ENCODE data around the gene CDC14A. TPM values are rescaled to one million over a fixed set of nuclear protein-coding genes. Genes with fewer than 3 reads are reported as not detected.

Gene CDC14A
- total and polyA plus RNA-seq, 4 donors, result 6.1 to 18.9 (median 10.1) TPM

- H3K4me3 ChIP-seq (ENCODE audit: low read depth, low read length), result no peak overlapping the region
- H3K27me3 ChIP-seq (ENCODE audit: control insufficient read depth, insufficient read depth, low read length), result no peaks in the 10 kb centered on the region
- H3K4me1 ChIP-seq (ENCODE audit: control insufficient read depth, insufficient read depth, low read length), result no peaks in the 10 kb centered on the region
- 91% methylated on average over 3 of the region's 4 CpGs for WGBS (ENCODE audit: insufficient coverage)
- no peak for DNase-seq (ENCODE audit: low read depth in 4 of 6, low spot score in 6 of 6)
- no peaks in the 10 kb centered on the region for H3K36me3 ChIP-seq (ENCODE audit: control insufficient read depth, insufficient read depth, low read length)
- H3K9me3 ChIP-seq (ENCODE audit: control insufficient read depth, insufficient read depth, low read length), result no peaks in the 10 kb centered on the region
- no peak overlapping the region for H3K27ac ChIP-seq (ENCODE audit: low read depth, low read length)
Observed at GRCh38 chr1:100411019-100411418, 58.7 kb downstream of the CDC14A start.

- Histone ChIP-seq H3K27me3 (ENCODE audit: control insufficient read depth, insufficient read depth, low read length) (no peaks in the 10 kb centered on the region), H3K27ac (ENCODE audit: low read depth, low read length) (no peak overlapping the region), H3K4me1 (ENCODE audit: control insufficient read depth, insufficient read depth, low read length) (no peaks in the 10 kb centered on the region), H3K4me3 (ENCODE audit: low read depth, low read length) (no peak overlapping the region), H3K9me3 (ENCODE audit: control insufficient read depth, insufficient read depth, low read length) (no peaks in the 10 kb centered on the region), H3K36me3 (ENCODE audit: control insufficient read depth, insufficient read depth, low read length) (no peaks in the 10 kb centered on the region)
- no peak for DNase-seq (ENCODE audit: low read depth in 4 of 6, low spot score in 6 of 6)
Observed at GRCh38 chr1:100411574-100411973, 59.3 kb downstream of the CDC14A start.

- no peak overlapping the region for H3K4me3 ChIP-seq (ENCODE audit: low read depth, low read length)
- no peak for DNase-seq (ENCODE audit: low read depth in 4 of 6, low spot score in 6 of 6)
- H3K36me3 ChIP-seq (ENCODE audit: control insufficient read depth, insufficient read depth, low read length), result no peaks in the 10 kb centered on the region
- no peaks in the 10 kb centered on the region for H3K9me3 ChIP-seq (ENCODE audit: control insufficient read depth, insufficient read depth, low read length)
- no peak overlapping the region for H3K27ac ChIP-seq (ENCODE audit: low read depth, low read length)
- no CpG with 5 or more reads among the region's 2 CpGs for WGBS (ENCODE audit: insufficient coverage)
- H3K4me1 ChIP-seq (ENCODE audit: control insufficient read depth, insufficient read depth, low read length), result no peaks in the 10 kb centered on the region
- no peaks in the 10 kb centered on the region for H3K27me3 ChIP-seq (ENCODE audit: control insufficient read depth, insufficient read depth, low read length)
Observed at GRCh38 chr1:100413035-100413434, 60.7 kb downstream of the CDC14A start.

- no peaks in the 10 kb centered on the region for H3K36me3 ChIP-seq (ENCODE audit: control insufficient read depth, insufficient read depth, low read length)
- no peaks in the 10 kb centered on the region for H3K4me1 ChIP-seq (ENCODE audit: control insufficient read depth, insufficient read depth, low read length)
- DNase-seq (ENCODE audit: low read depth in 4 of 6, low spot score in 6 of 6), result peak in 1 of 6 donors; percentile 84
- no peaks in the 10 kb centered on the region for H3K9me3 ChIP-seq (ENCODE audit: control insufficient read depth, insufficient read depth, low read length)
- 100% methylated on average over 1 of the region's 5 CpGs for WGBS (ENCODE audit: insufficient coverage)
- no peak overlapping the region for H3K27ac ChIP-seq (ENCODE audit: low read depth, low read length)
- H3K4me3 ChIP-seq (ENCODE audit: low read depth, low read length), result no peak overlapping the region
- H3K27me3 ChIP-seq (ENCODE audit: control insufficient read depth, insufficient read depth, low read length), result no peaks in the 10 kb centered on the region
Observed at GRCh38 chr1:100414693-100415497, 62.6 kb downstream of the CDC14A start.

GRCh38 chr1:100415498-100415778 lies 63.1 kb downstream of the CDC14A start:
- Histone ChIP-seq H3K36me3 (ENCODE audit: control insufficient read depth, insufficient read depth, low read length) (no peaks in the 10 kb centered on the region), H3K4me3 (ENCODE audit: low read depth, low read length) (no peak overlapping the region), H3K27ac (ENCODE audit: low read depth, low read length) (no peak overlapping the region), H3K27me3 (ENCODE audit: control insufficient read depth, insufficient read depth, low read length) (no peaks in the 10 kb centered on the region), H3K9me3 (ENCODE audit: control insufficient read depth, insufficient read depth, low read length) (no peaks in the 10 kb centered on the region), H3K4me1 (ENCODE audit: control insufficient read depth, insufficient read depth, low read length) (no peaks in the 10 kb centered on the region)
- no peak for DNase-seq (ENCODE audit: low read depth in 4 of 6, low spot score in 6 of 6)

GRCh38 chr1:100419072-100419471 lies 66.8 kb downstream of the CDC14A start:
- Histone ChIP-seq H3K4me1 (ENCODE audit: control insufficient read depth, insufficient read depth, low read length) (no peaks in the 10 kb centered on the region), H3K27me3 (ENCODE audit: control insufficient read depth, insufficient read depth, low read length) (no peaks in the 10 kb centered on the region), H3K36me3 (ENCODE audit: control insufficient read depth, insufficient read depth, low read length) (no peaks in the 10 kb centered on the region), H3K4me3 (ENCODE audit: low read depth, low read length) (no peak overlapping the region), H3K9me3 (ENCODE audit: control insufficient read depth, insufficient read depth, low read length) (no peaks in the 10 kb centered on the region), H3K27ac (ENCODE audit: low read depth, low read length) (no peak overlapping the region)
- 83% methylated on average over 1 of the region's 2 CpGs for WGBS (ENCODE audit: insufficient coverage)
- DNase-seq (ENCODE audit: low read depth in 4 of 6, low spot score in 6 of 6), result no peak

GRCh38 chr1:100422065-100422464 lies 69.8 kb downstream of the CDC14A start:
- no peaks in the 10 kb centered on the region for H3K36me3 ChIP-seq (ENCODE audit: control insufficient read depth, insufficient read depth, low read length)
- H3K4me3 ChIP-seq (ENCODE audit: low read depth, low read length), result no peak overlapping the region
- DNase-seq (ENCODE audit: low read depth in 4 of 6, low spot score in 6 of 6), result peak in 1 of 6 donors; percentile 74
- no CpG with 5 or more reads among the region's 2 CpGs for WGBS (ENCODE audit: insufficient coverage)
- H3K27ac ChIP-seq (ENCODE audit: low read depth, low read length), result no peak overlapping the region
- no peaks in the 10 kb centered on the region for H3K27me3 ChIP-seq (ENCODE audit: control insufficient read depth, insufficient read depth, low read length)
- H3K9me3 ChIP-seq (ENCODE audit: control insufficient read depth, insufficient read depth, low read length), result no peaks in the 10 kb centered on the region
- H3K4me1 ChIP-seq (ENCODE audit: control insufficient read depth, insufficient read depth, low read length), result no peaks in the 10 kb centered on the region

- no peaks in the 10 kb centered on the region for H3K36me3 ChIP-seq (ENCODE audit: control insufficient read depth, insufficient read depth, low read length)
- H3K4me1 ChIP-seq (ENCODE audit: control insufficient read depth, insufficient read depth, low read length), result no peaks in the 10 kb centered on the region
- no peak overlapping the region for H3K27ac ChIP-seq (ENCODE audit: low read depth, low read length)
- 64% methylated on average over 4 of the region's 6 CpGs for WGBS (ENCODE audit: insufficient coverage)
- H3K9me3 ChIP-seq (ENCODE audit: control insufficient read depth, insufficient read depth, low read length), result no peaks in the 10 kb centered on the region
- H3K27me3 ChIP-seq (ENCODE audit: control insufficient read depth, insufficient read depth, low read length), result no peaks in the 10 kb centered on the region
- no peak overlapping the region for H3K4me3 ChIP-seq (ENCODE audit: low read depth, low read length)
- DNase-seq (ENCODE audit: low read depth in 4 of 6, low spot score in 6 of 6), result no peak
Observed at GRCh38 chr1:100423832-100424337, 71.6 kb downstream of the CDC14A start.

- no peaks in the 10 kb centered on the region for H3K36me3 ChIP-seq (ENCODE audit: control insufficient read depth, insufficient read depth, low read length)
- H3K4me1 ChIP-seq (ENCODE audit: control insufficient read depth, insufficient read depth, low read length), result no peaks in the 10 kb centered on the region
- H3K9me3 ChIP-seq (ENCODE audit: control insufficient read depth, insufficient read depth, low read length), result no peaks in the 10 kb centered on the region
- H3K4me3 ChIP-seq (ENCODE audit: low read depth, low read length), result no peak overlapping the region
- DNase-seq (ENCODE audit: low read depth in 4 of 6, low spot score in 6 of 6), result no peak
- no peaks in the 10 kb centered on the region for H3K27me3 ChIP-seq (ENCODE audit: control insufficient read depth, insufficient read depth, low read length)
- no peak overlapping the region for H3K27ac ChIP-seq (ENCODE audit: low read depth, low read length)
Observed at GRCh38 chr1:100428160-100428559, 75.9 kb downstream of the CDC14A start.

- H3K9me3 ChIP-seq (ENCODE audit: control insufficient read depth, insufficient read depth, low read length), result no peaks in the 10 kb centered on the region
- H3K36me3 ChIP-seq (ENCODE audit: control insufficient read depth, insufficient read depth, low read length), result no peaks in the 10 kb centered on the region
- no peak overlapping the region for H3K27ac ChIP-seq (ENCODE audit: low read depth, low read length)
- H3K27me3 ChIP-seq (ENCODE audit: control insufficient read depth, insufficient read depth, low read length), result no peaks in the 10 kb centered on the region
- H3K4me1 ChIP-seq (ENCODE audit: control insufficient read depth, insufficient read depth, low read length), result no peaks in the 10 kb centered on the region
- WGBS (ENCODE audit: insufficient coverage), result no CpG with 5 or more reads among the region's 2 CpGs
- DNase-seq (ENCODE audit: low read depth in 4 of 6, low spot score in 6 of 6), result no peak
- no peak overlapping the region for H3K4me3 ChIP-seq (ENCODE audit: low read depth, low read length)
Observed at GRCh38 chr1:100430325-100430756, 78.0 kb downstream of the CDC14A start.

All from spinal cord (tissue), 10 donors.